Measurements from ENCODE around the gene GTSE1. TPM values are rescaled to one million over a fixed set of nuclear protein-coding genes. Genes with fewer than 3 reads are reported as not detected.

Gene GTSE1
- total RNA-seq, 1 donor from 2014 or later, result 0.26 TPM

- H3K4me3 ChIP-seq (ENCODE audit: low read depth, low read length), result no peak overlapping the region
- H3K27me3 ChIP-seq (ENCODE audit: control insufficient read depth, insufficient read depth, low read length), result no peaks in the 10 kb centered on the region
- DNase-seq (ENCODE audit: low read depth), result no peak
- TF ChIP-seq CTCF (IDR thresholded peaks at IDR 0.05; ENCODE audit: insufficient read depth, low read length, severe bottlenecking), result no peak
- no peak for FAIRE-seq
- H3K36me3 ChIP-seq (ENCODE audit: control insufficient read depth, insufficient read depth, low read length), result peaks cover 59% of the 10 kb centered on the region
Measured at GRCh38 chr22:46366801-46367706, 70.4 kb downstream of the GTSE1 start.

GRCh38 chr22:46367707-46368191, 71.1 kb downstream of the GTSE1 start:
- peaks cover 56% of the 10 kb centered on the region for H3K36me3 ChIP-seq (ENCODE audit: control insufficient read depth, insufficient read depth, low read length)
- peak; percentile 99 for TF ChIP-seq CTCF (IDR thresholded peaks at IDR 0.05; ENCODE audit: insufficient read depth, low read length, severe bottlenecking)
- H3K27me3 ChIP-seq (ENCODE audit: control insufficient read depth, insufficient read depth, low read length), result no peaks in the 10 kb centered on the region
- DNase-seq (ENCODE audit: low read depth) (peak; percentile 56), FAIRE-seq (peak; percentile 76)
- no peak overlapping the region for H3K4me3 ChIP-seq (ENCODE audit: low read depth, low read length)

GRCh38 chr22:46368422-46368821, 71.8 kb downstream of the GTSE1 start:
- H3K4me3 ChIP-seq (ENCODE audit: low read depth, low read length), result no peak overlapping the region
- H3K27me3 ChIP-seq (ENCODE audit: control insufficient read depth, insufficient read depth, low read length), result no peaks in the 10 kb centered on the region
- FAIRE-seq (no peak), DNase-seq (ENCODE audit: low read depth) (no peak)
- TF ChIP-seq CTCF (IDR thresholded peaks at IDR 0.05; ENCODE audit: insufficient read depth, low read length, severe bottlenecking), result no peak
- peaks cover 57% of the 10 kb centered on the region for H3K36me3 ChIP-seq (ENCODE audit: control insufficient read depth, insufficient read depth, low read length)

GRCh38 chr22:46368871-46369715, 72.4 kb downstream of the GTSE1 start:
- FAIRE-seq, result no peak
- H3K4me3 ChIP-seq (ENCODE audit: low read depth, low read length), result no peak overlapping the region
- no peak for TF ChIP-seq CTCF (IDR thresholded peaks at IDR 0.05; ENCODE audit: insufficient read depth, low read length, severe bottlenecking)
- no peak for DNase-seq (ENCODE audit: low read depth)
- peaks cover 55% of the 10 kb centered on the region for H3K36me3 ChIP-seq (ENCODE audit: control insufficient read depth, insufficient read depth, low read length)
- H3K27me3 ChIP-seq (ENCODE audit: control insufficient read depth, insufficient read depth, low read length), result no peaks in the 10 kb centered on the region

- Histone ChIP-seq H3K4me3 (ENCODE audit: low read depth, low read length) (no peak overlapping the region), H3K27me3 (ENCODE audit: control insufficient read depth, insufficient read depth, low read length) (no peaks in the 10 kb centered on the region), H3K36me3 (ENCODE audit: control insufficient read depth, insufficient read depth, low read length) (peaks cover 55% of the 10 kb centered on the region)
- DNase-seq (ENCODE audit: low read depth), result no peak
- TF ChIP-seq CTCF (IDR thresholded peaks at IDR 0.05; ENCODE audit: insufficient read depth, low read length, severe bottlenecking), result no peak
- FAIRE-seq, result peak; percentile 75
Measured at GRCh38 chr22:46369716-46370583, 73.3 kb downstream of the GTSE1 start.
